Hepatic stellate cell (primary cell): ENCODE results near the gene ELL.

ENCODE experiments used
- DNase-seq: peaks from one replicate; pipeline ENCODE4 v3.0.0; 2011; ENCODE audit warnings: low spot score

ELL gene

GRCh38 chr19:18433735-18434398 is 88.0 kb downstream of the ELL start:
- no peak for DNase-seq

- DNase-seq, result no peak
These were observed 88.7 kb downstream of the ELL start for GRCh38 chr19:18433015-18433691.

- DNase-seq, result no peak
These were observed 89.4 kb downstream of the ELL start for GRCh38 chr19:18432275-18433014.

GRCh38 chr19:18431351-18432197 is 90.3 kb downstream of the ELL start:
- DNase-seq, result no peak

- no peak for DNase-seq
These were observed 91.3 kb downstream of the ELL start for GRCh38 chr19:18430417-18431144.

- DNase-seq, result no peak
These were observed 92.0 kb downstream of the ELL start for GRCh38 chr19:18429717-18430416.

GRCh38 chr19:18428787-18429674 is 92.8 kb downstream of the ELL start:
- DNase-seq, result peak; percentile 94

- DNase-seq, result no peak
These were observed 93.6 kb downstream of the ELL start for GRCh38 chr19:18428173-18428786.

- DNase-seq, result no peak
These were observed 94.1 kb downstream of the ELL start for GRCh38 chr19:18427743-18428113.

GRCh38 chr19:18427080-18427742 is 94.7 kb downstream of the ELL start:
- no peak for DNase-seq

GRCh38 chr19:18426416-18426767 is 95.5 kb downstream of the ELL start:
- no peak for DNase-seq

- DNase-seq, result peak; percentile 94
These were observed 96.1 kb downstream of the ELL start for GRCh38 chr19:18425515-18426415.

GRCh38 chr19:18424890-18425514 is 96.9 kb downstream of the ELL start:
- no peak for DNase-seq

- no peak for DNase-seq
These were observed 97.6 kb downstream of the ELL start for GRCh38 chr19:18424122-18424889.

GRCh38 chr19:18423258-18424020 is 98.4 kb downstream of the ELL start:
- no peak for DNase-seq
